Measurements from ENCODE around the gene GPR15.

GRCh38 chr3:98551754-98552153 lies 20.0 kb downstream of the GPR15 start:
- no peak for TF ChIP-seq CTCF (IDR thresholded peaks at IDR 0.05; ENCODE audit: low read depth, low read length)
- TF ChIP-seq POLR2A (IDR thresholded peaks at IDR 0.05; ENCODE audit: extremely low read depth, insufficient read length), result no peak
